OCI-LY7 (cell line): ENCODE measurements around the gene MYO9B.

Experiments used
- EZH2phosphoT487 ChIP-seq: fragments of 200-600 bp; sonication (generic); IDR thresholded peaks from 2 replicates; pipeline ENCODE4 v1.6.1; 2018; ENCODE audit warnings: low read depth, borderline replicate concordance, mild to moderate bottlenecking, mixed run types, antibody characterized with exemption, low read length, moderate library complexity, mixed read lengths
- TF ChIP-seq, protein P1 (sequence below): fragments of 200-600 bp; sonication (generic); conservative IDR thresholded peaks from 2 replicates; pipeline ENCODE4 v1.5.1; 2014; ENCODE audit warnings: mild to moderate bottlenecking, antibody characterized with exemption, low read length, moderate library complexity, mixed read lengths

DNA sequence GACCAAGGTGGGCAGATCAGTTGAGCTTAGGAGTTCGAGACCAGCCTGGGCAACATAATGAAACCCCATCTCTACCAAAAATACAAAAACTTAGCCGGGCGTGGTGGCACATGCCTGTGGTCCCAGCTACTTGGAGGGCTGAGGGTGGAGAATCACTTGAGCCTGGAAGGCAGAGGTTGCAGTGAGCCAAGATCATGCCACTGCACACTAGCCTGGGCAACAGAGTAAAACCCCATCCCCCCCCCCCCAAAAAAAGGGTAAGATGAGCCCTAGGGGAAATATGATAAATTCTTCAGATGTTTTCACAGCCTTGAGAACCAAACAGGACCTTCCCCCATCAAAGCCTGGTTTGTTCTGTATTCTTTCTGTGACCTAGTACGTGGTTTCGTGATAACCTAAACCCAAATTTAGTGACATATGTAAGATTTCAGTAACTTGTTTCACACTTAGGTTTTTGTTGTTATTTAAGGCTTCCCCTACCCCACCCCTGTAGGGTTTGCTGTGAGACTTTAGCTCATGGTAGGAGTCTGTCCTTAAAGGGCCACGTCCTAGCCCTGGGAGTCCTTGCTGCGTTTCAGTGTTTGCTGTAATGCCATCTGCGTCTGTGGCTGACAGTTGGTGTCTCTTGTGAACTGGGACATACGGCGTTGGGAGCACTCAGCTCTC lies 49.6 kb downstream of the MYO9B start:
- TF ChIP-seq EZH2phosphoT487: no peak
- TF ChIP-seq, protein P1, sequence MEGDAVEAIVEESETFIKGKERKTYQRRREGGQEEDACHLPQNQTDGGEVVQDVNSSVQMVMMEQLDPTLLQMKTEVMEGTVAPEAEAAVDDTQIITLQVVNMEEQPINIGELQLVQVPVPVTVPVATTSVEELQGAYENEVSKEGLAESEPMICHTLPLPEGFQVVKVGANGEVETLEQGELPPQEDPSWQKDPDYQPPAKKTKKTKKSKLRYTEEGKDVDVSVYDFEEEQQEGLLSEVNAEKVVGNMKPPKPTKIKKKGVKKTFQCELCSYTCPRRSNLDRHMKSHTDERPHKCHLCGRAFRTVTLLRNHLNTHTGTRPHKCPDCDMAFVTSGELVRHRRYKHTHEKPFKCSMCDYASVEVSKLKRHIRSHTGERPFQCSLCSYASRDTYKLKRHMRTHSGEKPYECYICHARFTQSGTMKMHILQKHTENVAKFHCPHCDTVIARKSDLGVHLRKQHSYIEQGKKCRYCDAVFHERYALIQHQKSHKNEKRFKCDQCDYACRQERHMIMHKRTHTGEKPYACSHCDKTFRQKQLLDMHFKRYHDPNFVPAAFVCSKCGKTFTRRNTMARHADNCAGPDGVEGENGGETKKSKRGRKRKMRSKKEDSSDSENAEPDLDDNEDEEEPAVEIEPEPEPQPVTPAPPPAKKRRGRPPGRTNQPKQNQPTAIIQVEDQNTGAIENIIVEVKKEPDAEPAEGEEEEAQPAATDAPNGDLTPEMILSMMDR: no peak
